Stimulated activated CD8-positive, alpha-beta memory T cell treated with anti-CD3 and anti-CD28 coated beads, Interleukin-4, amount 100 ng/mL, for 48 hours (primary cell): ENCODE measurements around the gene FEM1A.
"Not testable (repeated sequence)": the region's sequence is repeated elsewhere in the genome, so short reads cannot be mapped to it uniquely, and the experiment has no call there.

Experiments used
- DNase-seq: peaks from one replicate; pipeline ENCODE4 v3.0.0-alpha.2; 2020

The FEM1A gene, protein sequence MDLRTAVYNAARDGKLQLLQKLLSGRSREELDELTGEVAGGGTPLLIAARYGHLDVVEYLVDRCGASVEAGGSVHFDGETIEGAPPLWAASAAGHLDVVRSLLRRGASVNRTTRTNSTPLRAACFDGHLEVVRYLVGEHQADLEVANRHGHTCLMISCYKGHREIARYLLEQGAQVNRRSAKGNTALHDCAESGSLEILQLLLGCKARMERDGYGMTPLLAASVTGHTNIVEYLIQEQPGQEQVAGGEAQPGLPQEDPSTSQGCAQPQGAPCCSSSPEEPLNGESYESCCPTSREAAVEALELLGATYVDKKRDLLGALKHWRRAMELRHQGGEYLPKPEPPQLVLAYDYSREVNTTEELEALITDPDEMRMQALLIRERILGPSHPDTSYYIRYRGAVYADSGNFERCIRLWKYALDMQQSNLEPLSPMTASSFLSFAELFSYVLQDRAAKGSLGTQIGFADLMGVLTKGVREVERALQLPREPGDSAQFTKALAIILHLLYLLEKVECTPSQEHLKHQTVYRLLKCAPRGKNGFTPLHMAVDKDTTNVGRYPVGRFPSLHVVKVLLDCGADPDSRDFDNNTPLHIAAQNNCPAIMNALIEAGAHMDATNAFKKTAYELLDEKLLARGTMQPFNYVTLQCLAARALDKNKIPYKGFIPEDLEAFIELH

GRCh38 chr19:4791183-4792018 is at the start of gene FEM1A:
Gene FEM1A, plus strand, starts transcription at chr19:4791734. Its CDS starts 121 bp downstream, at chr19:4791855.
- DNase-seq: peak; percentile 98

DNA sequence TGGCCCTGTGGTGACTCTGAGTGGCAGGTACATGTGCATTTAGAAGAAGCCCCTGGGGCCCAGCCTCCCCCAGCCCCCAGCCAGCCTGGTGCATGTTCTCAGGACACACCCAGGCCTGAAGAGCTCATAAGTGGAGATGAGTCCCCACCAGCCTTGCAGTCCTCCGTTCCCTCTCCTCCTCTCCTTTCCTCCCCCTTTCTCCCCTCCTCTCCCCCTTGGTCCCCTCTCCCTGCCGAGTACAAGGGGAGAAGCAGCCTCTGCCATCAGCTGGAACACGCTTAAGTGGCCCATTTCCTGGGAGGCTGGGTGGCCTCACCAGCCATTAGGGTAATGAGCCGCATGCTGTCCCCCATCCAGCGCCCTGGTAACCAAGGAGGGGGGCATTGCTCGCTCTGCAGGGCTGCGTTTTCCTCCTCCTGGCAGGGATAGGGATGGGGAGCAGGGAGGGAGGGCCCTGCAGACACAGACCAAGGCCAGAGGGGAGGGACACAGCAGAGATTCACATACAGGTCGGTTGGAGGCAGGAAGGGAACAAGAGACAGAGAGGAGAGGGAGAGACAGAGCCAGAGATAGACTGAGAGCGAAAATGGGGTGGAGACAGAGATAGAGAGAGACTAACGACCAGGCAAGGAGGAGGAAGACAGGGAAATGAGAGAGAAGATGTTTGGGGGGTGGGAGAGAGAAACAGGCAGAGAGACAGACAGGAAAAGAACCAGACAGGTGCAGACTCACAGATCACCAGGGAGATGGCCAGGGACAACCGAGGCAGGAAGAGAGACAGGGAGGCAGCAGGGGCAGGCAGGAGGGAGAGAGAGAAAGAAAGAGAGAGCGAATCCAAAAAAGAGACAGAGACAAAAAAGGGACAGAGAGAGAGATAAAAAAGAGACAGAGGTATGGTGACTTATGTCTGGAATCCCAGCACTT is 48.5 kb upstream of the FEM1A start:
- DNase-seq: no peak

DNA sequence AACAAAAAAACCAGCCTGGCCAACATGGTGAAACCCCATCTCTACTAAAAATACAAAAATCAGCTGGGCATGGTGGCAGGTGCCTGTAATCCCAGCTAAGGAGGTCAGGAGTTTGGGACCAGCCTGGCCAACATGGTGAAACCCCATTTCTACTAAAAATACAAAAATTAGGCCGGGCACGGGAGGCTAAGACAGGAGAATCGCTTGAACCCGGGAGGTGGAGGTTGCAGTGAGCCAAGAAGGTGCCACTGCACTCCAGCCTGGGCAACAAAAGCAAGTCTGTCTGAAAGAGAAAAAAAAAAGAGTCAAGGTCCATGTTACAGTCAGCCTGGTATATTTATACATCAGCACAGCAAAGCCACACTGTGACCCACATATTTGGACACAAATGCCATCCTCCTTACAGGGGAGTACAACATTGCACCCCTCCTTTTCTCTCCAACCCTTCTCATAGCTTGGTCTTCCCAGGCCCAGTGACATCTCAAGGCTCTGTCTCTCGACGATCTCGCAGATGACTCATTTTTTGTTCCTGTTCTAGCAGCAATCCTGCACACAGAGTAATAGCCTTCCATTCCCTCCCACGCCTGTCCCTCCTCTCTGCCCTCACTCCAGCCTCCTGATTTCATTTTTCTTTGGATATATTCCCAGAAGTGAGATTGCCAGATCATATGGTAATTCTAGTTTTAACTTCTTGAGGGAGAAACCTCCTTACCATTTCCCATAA is 46.9 kb upstream of the FEM1A start:
- no peak for DNase-seq

GRCh38 chr19:4745175-4745574 is 46.4 kb upstream of the FEM1A start:
- DNase-seq: not testable (repeated sequence)

GRCh38 chr19:4745986-4746385 is 45.5 kb upstream of the FEM1A start:
- no peak for DNase-seq

GRCh38 chr19:4748185-4748584 is 43.3 kb upstream of the FEM1A start:
- no peak for DNase-seq

DNA sequence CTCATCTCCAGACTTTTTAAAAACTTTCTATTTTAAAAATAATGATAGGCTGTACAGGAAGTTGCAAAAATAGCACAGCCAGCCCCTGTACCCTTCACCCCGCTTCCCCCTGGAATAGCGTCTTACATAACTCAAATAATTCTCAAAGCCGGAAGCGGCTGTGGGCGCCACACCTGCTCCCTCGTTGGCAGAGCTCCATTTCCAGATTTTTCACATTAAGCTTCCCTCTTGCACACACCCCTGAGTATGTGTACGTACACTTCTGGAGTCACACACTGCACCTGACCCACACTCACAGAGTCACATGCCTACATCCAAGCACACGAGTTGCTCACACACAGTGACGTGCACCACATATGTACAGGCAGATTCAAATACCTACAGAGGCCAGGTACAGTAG is 42.9 kb upstream of the FEM1A start:
- DNase-seq: no peak

DNA sequence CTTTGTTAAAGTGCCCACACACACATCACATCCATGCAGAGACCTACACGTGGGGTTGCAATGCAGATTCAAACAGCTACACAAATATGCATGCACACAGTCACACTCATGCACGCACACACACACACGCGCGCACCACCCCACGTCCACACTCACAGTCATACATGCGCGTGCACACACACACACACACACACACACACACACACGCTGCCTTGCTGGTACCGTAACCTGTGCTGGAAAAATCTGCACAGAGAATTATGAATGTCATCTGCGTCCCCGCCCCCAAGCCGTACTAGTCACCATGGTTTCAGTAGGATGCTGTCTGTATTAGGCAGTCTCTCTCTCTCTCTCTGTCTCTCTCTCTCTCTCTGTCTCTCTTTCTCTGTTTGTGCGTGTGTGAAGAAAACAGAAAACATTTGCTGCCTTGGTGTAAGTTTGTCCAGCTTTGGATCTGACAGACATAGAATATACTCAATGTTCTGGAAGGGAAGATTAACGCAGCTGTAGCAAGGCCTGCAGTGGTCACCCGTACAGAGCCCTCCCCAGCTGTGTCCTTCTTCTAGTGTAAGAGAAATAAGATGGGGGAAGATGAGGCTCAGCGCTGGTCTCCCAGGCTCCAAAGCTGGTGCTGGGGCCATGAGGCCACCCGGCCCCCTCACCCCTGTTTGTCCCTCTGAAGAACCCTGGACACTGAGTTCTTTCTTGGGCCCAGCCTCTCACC is 41.5 kb upstream of the FEM1A start:
- DNase-seq: peak; percentile 26

- no peak for DNase-seq
Observed at GRCh38 chr19:4754248-4754647, 37.3 kb upstream of the FEM1A start.

GRCh38 chr19:4755459-4755858 is 36.1 kb upstream of the FEM1A start:
- DNase-seq: no peak

DNA sequence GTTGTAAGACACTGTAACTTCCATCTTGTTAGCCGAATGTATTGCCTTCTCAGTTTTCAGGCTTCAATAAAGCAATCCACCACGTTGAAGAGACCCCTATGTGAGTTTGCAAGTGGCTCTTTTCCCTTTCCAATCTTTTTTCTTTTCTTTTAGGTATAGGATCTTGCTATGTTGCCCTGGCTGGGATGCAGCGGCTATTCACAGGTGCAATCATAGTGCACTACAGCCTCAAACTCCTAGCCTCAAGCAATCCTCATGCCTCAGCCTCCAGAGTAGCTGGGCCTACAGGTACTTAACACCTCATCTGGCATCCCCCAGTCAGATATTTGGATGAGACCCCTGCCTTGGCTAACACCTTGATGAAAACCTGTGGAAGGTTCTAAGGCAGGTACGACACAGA is 33.5 kb upstream of the FEM1A start:
- DNase-seq: no peak

DNA sequence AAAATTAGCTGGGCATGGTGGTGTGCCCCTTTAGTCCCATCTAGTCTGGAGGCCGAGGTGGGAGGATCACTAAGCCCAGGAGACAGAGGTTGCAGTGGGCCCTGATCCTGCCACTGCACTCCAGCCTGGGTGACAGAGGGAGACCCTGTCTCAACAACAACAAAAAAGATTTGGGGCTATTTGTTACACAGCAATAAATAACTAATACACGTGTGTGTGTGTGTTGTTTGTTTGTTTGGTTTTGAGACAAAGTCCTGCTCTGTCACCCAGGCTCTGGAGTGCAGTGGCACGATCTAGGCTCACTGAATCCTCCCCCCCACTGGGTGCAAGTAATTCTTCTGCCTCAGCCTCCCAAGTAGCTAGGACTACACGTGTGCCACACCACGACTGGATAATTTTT is 32.9 kb upstream of the FEM1A start:
- DNase-seq: no peak

GRCh38 chr19:4759388-4760284 is 31.9 kb upstream of the FEM1A start:
- peak; percentile 81 for DNase-seq

DNA sequence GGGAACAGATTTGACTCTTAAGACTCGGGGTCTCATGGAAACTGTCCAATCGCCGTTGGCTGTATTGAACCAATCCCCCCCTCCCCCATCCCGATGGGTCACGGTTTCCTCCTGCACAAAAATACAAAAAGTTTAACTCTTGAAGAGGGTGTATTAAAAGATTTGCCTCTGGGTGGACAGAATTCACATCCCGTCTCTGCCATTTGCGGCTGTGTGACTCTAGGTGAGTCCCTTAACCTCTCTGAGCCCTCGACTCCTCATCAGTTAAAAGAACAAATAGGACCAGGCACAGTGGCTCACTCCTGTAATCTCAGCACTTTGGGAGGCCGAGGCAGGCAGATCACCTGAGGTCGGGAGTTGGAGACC is 31.3 kb upstream of the FEM1A start:
- no peak for DNase-seq

DNA sequence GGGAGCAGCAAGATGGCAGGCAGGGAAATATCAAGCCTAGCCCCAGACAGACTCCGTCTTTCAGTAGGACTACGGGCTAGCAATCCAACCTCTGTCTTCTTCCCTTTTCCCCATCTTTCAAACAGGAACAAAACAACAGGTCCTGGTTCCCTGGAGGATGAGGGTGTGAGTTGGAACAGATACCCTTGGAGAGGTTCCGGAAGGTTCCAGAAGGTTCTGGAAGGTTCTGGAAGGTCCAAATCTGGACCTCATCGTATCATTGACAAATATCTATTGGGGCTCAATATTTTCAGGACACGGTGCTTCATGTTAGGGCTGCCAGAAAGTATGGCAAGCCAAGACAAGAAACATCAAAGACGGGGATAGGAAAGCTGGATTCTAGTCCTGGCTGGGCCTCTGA is 28.5 kb upstream of the FEM1A start:
- no peak for DNase-seq

DNA sequence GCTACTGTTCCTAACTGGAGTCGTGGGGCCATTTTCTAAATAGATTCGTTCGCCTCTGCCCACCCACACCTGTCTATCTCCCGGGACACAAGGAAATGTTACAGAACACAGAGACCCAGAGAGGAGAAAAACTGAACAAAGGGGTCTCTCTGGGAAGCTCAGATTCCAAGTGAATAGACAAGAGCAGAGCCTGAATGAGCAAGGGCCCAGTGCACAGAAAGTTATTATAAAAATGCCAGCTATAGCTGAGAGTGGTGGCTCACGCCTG is 27.2 kb upstream of the FEM1A start:
- no peak for DNase-seq

DNA sequence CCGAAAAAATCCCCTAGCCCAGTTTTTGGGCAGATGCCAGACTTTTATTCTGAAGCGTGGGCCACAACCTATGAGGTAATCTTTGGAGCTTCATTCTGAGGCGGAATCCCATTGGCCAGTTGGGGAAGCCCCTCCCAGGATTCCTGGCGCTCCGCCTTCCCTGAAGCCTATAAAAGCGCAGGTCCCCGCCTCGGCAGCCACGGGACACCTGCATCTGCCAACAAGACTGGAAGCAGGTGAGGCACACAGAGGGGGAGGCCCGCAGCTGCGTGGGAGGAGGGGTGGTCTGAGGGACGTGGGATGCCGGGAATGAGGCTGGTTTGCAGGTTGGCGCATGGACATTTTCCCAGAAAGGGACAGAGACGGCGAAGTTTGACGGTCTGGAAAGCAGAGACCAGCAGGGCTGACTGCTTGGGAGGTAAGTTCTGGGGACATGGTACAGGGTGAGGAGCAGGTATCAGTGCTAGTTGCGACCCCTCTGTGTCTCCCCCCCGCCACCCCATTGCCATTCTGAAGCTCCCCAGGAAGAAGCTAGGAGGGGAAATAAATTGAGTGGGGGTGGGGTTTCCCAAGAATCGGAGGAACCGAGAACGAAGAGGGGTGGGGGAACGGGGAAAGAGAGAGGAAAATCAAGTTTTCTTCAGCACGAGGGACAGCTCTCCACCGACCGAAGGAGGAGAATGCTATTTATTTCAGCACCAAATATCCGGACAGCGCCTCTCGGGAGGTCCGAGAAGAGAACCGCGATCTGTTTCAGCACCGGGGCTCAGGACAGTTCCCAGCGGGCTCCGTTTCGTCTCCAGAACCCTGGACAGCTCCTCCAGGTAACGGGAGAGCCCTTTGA is 22.4 kb upstream of the FEM1A start:
- DNase-seq: peak; percentile 91

DNA sequence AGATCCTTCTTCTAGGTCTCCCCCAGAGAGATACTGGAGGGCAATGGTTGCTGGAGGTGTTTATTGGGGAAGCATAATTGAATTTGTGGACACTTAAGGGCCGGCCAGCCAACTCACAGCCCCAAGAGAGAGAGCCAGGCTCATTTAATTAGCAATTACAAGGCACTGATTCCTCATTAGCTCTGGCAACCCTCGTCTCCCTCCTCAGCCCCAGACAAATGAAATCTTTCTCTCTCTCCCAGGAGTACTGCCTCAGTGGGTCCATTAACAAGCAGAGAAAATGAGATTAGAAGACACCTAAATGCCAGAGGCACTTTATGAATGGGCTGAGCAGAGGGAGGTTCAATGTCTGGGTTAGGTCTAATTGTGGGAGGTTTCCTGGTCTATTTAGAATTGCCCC is 19.0 kb upstream of the FEM1A start:
- DNase-seq: no peak

DNA sequence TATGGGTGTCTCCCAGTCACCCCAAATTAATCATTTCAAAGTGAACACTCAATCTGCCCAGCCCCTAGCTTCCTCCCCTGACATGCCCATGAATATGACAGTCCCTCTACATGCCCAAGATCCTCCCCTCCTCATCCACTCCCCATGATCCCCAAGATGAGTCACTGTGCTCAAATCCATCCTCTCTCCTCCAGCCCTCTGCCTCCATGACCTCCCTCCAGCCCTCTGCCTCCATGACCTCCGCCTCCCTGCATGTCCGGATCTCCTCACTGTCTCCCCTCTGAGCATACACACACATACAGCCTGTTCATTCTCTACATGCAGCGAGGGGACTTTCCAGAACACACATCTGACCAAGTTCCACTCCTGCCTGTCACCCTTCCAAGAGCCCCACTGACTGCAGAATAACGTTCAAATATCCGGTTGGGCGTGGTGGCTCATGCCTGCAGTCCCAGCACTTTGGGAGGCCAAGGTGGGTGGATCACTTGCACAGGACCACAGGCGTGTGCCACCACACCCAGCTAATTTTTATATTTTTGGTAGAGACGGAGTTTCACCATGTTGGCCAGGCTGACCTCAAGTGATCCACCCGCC is 18.4 kb upstream of the FEM1A start:
- DNase-seq: no peak
